ENCODE data around the gene RAPH1. TPM values are rescaled to one million over a fixed set of nuclear protein-coding genes. Genes with fewer than 3 reads are reported as not detected.

The RAPH1 gene
- total RNA-seq, 1 donor from 2014 or later: 25.7 TPM

DNA sequence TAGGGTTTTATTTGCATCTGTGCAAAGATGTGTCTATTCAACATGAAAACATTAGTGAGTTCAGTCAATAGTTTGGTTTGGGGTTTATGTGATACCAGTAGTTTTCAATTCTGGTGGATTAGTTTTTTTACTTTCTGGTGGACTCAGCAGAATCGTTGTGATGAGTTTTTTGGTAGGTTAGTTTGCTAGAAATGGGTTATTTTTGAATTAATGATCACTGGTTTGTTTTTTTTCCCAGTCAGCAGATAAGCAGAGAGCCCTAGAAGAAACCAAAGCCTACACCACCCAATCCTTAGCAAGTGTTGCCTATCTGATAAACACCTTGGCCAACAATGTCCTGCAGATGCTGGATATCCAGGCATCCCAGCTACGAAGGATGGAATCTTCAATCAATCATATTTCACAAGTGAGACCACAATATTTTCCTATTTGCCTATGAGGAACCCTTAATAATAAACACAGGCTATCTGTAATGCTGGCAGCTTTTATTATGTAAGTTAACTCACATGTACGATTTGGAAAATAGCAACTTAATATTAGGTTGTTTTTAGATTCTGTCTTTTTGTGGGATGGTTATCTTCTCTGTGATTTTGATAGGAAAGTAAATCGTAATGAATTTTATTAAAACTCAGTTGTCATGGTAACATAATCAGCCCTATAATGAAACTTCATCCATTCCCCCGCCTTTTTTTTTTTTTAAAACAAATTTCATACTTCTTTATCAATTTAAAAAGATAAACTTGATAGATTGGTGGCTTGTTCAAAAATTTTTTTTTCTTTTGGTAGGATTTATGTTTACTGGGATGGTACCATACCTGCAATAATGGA is 168.2 kb downstream of the RAPH1 start:
- H3K4me3 Mint-ChIP-seq: no peak overlapping the region
- no peaks in the 10 kb centered on the region for H3K27me3 Mint-ChIP-seq
- H3K4me1 Mint-ChIP-seq (ENCODE audit: unreplicated experiment): peaks cover under 1% of the 10 kb centered on the region
- DNase-seq (ENCODE audit: extremely low spot score, unreplicated experiment): no peak
- H3K9me3 Mint-ChIP-seq: no peaks in the 10 kb centered on the region
- no peak overlapping the region for H3K27ac Mint-ChIP-seq
- H3K36me3 Mint-ChIP-seq: peaks cover 21% of the 10 kb centered on the region
- TF ChIP-seq, protein P1, sequence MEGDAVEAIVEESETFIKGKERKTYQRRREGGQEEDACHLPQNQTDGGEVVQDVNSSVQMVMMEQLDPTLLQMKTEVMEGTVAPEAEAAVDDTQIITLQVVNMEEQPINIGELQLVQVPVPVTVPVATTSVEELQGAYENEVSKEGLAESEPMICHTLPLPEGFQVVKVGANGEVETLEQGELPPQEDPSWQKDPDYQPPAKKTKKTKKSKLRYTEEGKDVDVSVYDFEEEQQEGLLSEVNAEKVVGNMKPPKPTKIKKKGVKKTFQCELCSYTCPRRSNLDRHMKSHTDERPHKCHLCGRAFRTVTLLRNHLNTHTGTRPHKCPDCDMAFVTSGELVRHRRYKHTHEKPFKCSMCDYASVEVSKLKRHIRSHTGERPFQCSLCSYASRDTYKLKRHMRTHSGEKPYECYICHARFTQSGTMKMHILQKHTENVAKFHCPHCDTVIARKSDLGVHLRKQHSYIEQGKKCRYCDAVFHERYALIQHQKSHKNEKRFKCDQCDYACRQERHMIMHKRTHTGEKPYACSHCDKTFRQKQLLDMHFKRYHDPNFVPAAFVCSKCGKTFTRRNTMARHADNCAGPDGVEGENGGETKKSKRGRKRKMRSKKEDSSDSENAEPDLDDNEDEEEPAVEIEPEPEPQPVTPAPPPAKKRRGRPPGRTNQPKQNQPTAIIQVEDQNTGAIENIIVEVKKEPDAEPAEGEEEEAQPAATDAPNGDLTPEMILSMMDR (conservative IDR thresholded peaks at IDR 0.05): no peak

DNA sequence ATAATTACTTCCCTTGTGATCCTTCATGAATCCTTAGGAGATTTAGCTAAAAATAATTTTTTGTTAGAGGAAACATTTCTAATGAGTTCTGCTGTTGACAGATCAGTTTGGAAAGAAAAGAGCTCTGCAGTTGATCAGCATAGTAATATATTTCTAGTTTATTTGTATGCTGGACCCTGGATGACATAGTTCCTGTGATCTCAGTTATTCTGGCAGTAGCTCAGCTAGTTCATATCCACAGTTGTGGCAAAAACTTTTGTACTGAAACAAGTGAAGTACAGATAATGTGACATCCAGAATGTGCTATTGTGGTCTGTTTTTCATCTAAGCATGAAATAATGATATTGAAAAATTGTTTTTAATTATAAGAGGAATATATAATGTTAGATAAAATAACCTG is 173.2 kb downstream of the RAPH1 start:
- peaks cover 13% of the 10 kb centered on the region for H3K36me3 Mint-ChIP-seq
- TF ChIP-seq, protein P1 (conservative IDR thresholded peaks at IDR 0.05): no peak
- DNase-seq (ENCODE audit: extremely low spot score, unreplicated experiment): no peak
- H3K9me3 Mint-ChIP-seq: peaks cover 5% of the 10 kb centered on the region
- no peak overlapping the region for H3K27ac Mint-ChIP-seq
- H3K4me1 Mint-ChIP-seq (ENCODE audit: unreplicated experiment): peaks cover 11% of the 10 kb centered on the region
- no peaks in the 10 kb centered on the region for H3K27me3 Mint-ChIP-seq
- no peak overlapping the region for H3K4me3 Mint-ChIP-seq

DNA sequence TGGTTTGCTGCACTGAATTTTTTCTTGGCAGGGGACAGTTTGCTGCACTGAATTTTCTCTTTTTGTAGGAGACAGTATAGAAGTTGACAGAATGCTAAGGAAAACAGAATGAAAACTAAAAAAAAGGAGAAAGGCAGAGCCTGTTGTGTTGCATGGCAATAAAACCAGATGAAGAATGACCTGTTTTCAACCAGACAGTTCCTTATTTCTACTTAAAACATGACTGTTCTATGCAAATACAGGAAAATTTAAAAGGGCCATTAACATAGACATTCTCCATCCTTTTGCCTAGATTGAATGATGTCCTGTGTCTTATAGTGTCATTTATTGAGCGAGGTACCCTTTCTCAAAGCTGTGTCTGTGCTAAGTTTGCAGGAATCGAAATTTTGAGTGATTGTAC is 173.6 kb downstream of the RAPH1 start:
- peaks cover 5% of the 10 kb centered on the region for H3K9me3 Mint-ChIP-seq
- peak overlapping the region; percentile 26 for H3K27ac Mint-ChIP-seq
- TF ChIP-seq, protein P1 (conservative IDR thresholded peaks at IDR 0.05): no peak
- DNase-seq (ENCODE audit: extremely low spot score, unreplicated experiment): no peak
- no peaks in the 10 kb centered on the region for H3K27me3 Mint-ChIP-seq
- peaks cover 10% of the 10 kb centered on the region for H3K36me3 Mint-ChIP-seq
- no peak overlapping the region for H3K4me3 Mint-ChIP-seq
- H3K4me1 Mint-ChIP-seq (ENCODE audit: unreplicated experiment): peaks cover 11% of the 10 kb centered on the region

DNA sequence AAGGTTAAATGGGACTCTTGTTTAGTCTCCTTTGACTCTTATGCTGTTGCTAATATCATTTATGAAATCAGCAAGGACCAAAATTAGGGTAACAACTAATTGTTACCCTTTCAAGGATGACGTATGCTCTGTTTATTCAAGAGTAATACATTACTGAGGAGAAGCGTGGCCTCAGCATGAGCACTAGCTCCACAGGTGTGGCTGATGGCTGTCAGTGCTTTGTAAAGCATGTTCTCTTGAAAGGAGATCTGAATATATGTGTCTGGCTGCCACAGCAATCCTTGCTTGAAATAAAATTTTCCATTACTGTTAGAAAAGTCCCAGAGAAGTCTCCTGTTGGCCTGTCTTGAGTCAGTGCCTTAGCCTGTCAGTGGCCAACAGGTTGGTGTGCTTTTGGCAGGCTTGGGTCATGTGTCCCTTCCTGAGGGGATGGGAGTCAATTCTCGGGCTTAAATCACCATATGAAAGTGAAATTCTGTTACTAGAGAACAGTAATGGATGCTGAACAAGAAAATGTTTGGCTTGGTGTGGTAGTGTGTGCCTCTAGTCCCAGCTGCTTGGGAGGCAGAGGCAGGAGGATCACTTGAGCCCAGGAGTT is 174.2 kb downstream of the RAPH1 start:
- Mint-ChIP-seq H3K9me3 (peaks cover 5% of the 10 kb centered on the region), H3K27me3 (no peaks in the 10 kb centered on the region), H3K27ac (peak overlapping the region; percentile 26), H3K4me3 (no peak overlapping the region), H3K4me1 (ENCODE audit: unreplicated experiment) (peaks cover 11% of the 10 kb centered on the region), H3K36me3 (peaks cover 10% of the 10 kb centered on the region)
- TF ChIP-seq, protein P1 (conservative IDR thresholded peaks at IDR 0.05): no peak
- no peak for DNase-seq (ENCODE audit: extremely low spot score, unreplicated experiment)

DNA sequence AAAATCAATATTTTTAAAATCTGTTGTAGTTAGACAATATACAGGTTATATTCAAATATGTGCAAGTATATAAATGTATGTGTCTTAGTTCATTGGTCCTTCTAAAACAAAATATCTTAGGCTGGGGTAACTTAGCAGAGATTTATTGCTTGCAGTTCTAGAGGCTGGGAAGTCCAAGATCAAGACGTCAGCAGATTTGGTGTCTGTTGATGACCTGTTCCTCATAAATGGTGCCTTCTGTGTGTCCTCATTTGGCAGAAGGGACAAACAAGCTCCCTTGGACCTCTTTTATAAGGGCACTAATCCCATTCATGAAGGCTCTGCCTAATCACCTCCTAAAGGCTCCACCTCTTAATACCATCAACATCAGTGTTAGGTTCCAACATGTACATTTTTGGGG is 175.7 kb downstream of the RAPH1 start:
- peaks cover 5% of the 10 kb centered on the region for H3K9me3 Mint-ChIP-seq
- TF ChIP-seq, protein P1 (conservative IDR thresholded peaks at IDR 0.05): no peak
- no peak for DNase-seq (ENCODE audit: extremely low spot score, unreplicated experiment)
- peaks cover 11% of the 10 kb centered on the region for H3K4me1 Mint-ChIP-seq (ENCODE audit: unreplicated experiment)
- no peak overlapping the region for H3K27ac Mint-ChIP-seq
- peaks cover 14% of the 10 kb centered on the region for H3K36me3 Mint-ChIP-seq
- H3K4me3 Mint-ChIP-seq: no peak overlapping the region
- no peaks in the 10 kb centered on the region for H3K27me3 Mint-ChIP-seq

Measured in type B pancreatic cell (in vitro differentiated cells).